G401 (cell line): ENCODE results near the gene POLR3G. TPM values are rescaled to one million over a fixed set of nuclear protein-coding genes. Genes with fewer than 3 reads are reported as not detected.

Experiments used
- DNase-seq: peaks from one replicate; pipeline ENCODE4 v3.0.0-alpha.2; 2015; ENCODE audit warnings: low spot score
- in situ Hi-C: cut with HindIII; loops from 2 replicates; pipeline ENCODE4 v1.10.0; 2016; ENCODE audit warnings: low sequenced_read_pairs, mixed read lengths
- total RNA-seq: library from RNA; depleted of rRNA; stranded (reverse); fragments of >200 nt; shearing (Covaris generic); gene quantifications from 2 replicates; pipeline ENCODE4 v1.2.3, GENCODE V29; 2014; rRNA removed

The POLR3G gene
- total RNA-seq: 2.8 and 16.3 TPM in 2 replicates

GRCh38 chr5:90474235-90475107, at the start of gene POLR3G, which contains the start of gene MBLAC2:
POLR3G (plus strand) TSS chr5:90474864; CDS start chr5:90485568, 10,704 bp downstream.
MBLAC2 (minus strand) TSS chr5:90474771; CDS start chr5:90474292, 479 bp downstream.
- in situ Hi-C loops: no loop called here
- peak; percentile 93 for DNase-seq

GRCh38 chr5:90434116-90434714, 40.4 kb upstream of the POLR3G start:
- in situ Hi-C loops: no loop called here
- peak; percentile 37 for DNase-seq

GRCh38 chr5:90437663-90438062, 37.0 kb upstream of the POLR3G start:
- in situ Hi-C loops: no loop called here
- no peak for DNase-seq

GRCh38 chr5:90438100-90438499, 36.6 kb upstream of the POLR3G start:
- in situ Hi-C loops: no loop called here
- no peak for DNase-seq

GRCh38 chr5:90440644-90441043, 34.0 kb upstream of the POLR3G start:
- in situ Hi-C loops: no loop called here
- no peak for DNase-seq

GRCh38 chr5:90446961-90447360, 27.7 kb upstream of the POLR3G start:
- in situ Hi-C loops: no loop called here

GRCh38 chr5:90461288-90461687, 13.4 kb upstream of the POLR3G start:
- no peak for DNase-seq
- in situ Hi-C loops: no loop called here

More at GRCh38 chr5:90446961-90447360, 27.7 kb upstream of the POLR3G start:
- no peak for DNase-seq

- no peak for DNase-seq
- in situ Hi-C loops: no loop called here
These were observed 1.8 kb upstream of the POLR3G start for GRCh38 chr5:90472783-90473395.

- in situ Hi-C loops: no loop called here
- peak; percentile 55 for DNase-seq
These were observed 1.0 kb upstream of the POLR3G start for GRCh38 chr5:90473396-90474234.

GRCh38 chr5:90475436-90475980, 844 bp downstream of the POLR3G start:
- in situ Hi-C loops: no loop called here
- DNase-seq: no peak

- DNase-seq: peak; percentile 8
- in situ Hi-C loops: no loop called here
These were observed 1.7 kb downstream of the POLR3G start for GRCh38 chr5:90476391-90476790.

GRCh38 chr5:90477073-90477472, 2.4 kb downstream of the POLR3G start:
- no peak for DNase-seq
- in situ Hi-C loops: no loop called here

- no peak for DNase-seq
- in situ Hi-C loops: no loop called here
These were observed 3.1 kb downstream of the POLR3G start for GRCh38 chr5:90477621-90478215.

GRCh38 chr5:90479611-90480385, 5.1 kb downstream of the POLR3G start:
- in situ Hi-C loops: no loop called here
- no peak for DNase-seq

- in situ Hi-C loops: no loop called here
- no peak for DNase-seq
These were observed 6.0 kb downstream of the POLR3G start for GRCh38 chr5:90480699-90481098.

GRCh38 chr5:90483206-90483605, 8.5 kb downstream of the POLR3G start:
- in situ Hi-C loops: no loop called here
- DNase-seq: no peak

GRCh38 chr5:90484540-90484939, 9.9 kb downstream of the POLR3G start:
- no peak for DNase-seq
- in situ Hi-C loops: no loop called here

- in situ Hi-C loops: no loop called here
- DNase-seq: no peak
These were observed 14.1 kb downstream of the POLR3G start for GRCh38 chr5:90488791-90489190.
